Occipital lobe (tissue), 2 donors: ENCODE results near the gene SULT6B1. TPM values are rescaled to one million over a fixed set of nuclear protein-coding genes. Genes with fewer than 3 reads are reported as not detected.
A peak's percentile ranks its signal among the peaks of the same experiment; 100 is the strongest.
"Not testable (repeated sequence)": the region's sequence is repeated elsewhere in the genome, so short reads cannot be mapped to it uniquely, and the experiment has no call there.

Source experiments
- DNase-seq: peaks from one replicate; lab custom pipeline; 2025; lab: John Stamatoyannopoulos, UW
- total RNA-seq: library from RNA; depleted of rRNA; stranded (reverse); fragments of >200 nt; gene quantifications from one replicate; pipeline ENCODE4 v1.2.3, GENCODE V29; 2014

SULT6B1 gene
- total RNA-seq, 1 donor from 2014 or later = not detected

- peak; percentile 63 for DNase-seq
Measured at GRCh38 chr2:37196320-37197195, 8.1 kb upstream of the SULT6B1 start, which contains the start of gene CEBPZOS. CEBPZOS (plus strand) TSS chr2:37196496; CDS start chr2:37199705, 3,209 bp downstream.

DNA sequence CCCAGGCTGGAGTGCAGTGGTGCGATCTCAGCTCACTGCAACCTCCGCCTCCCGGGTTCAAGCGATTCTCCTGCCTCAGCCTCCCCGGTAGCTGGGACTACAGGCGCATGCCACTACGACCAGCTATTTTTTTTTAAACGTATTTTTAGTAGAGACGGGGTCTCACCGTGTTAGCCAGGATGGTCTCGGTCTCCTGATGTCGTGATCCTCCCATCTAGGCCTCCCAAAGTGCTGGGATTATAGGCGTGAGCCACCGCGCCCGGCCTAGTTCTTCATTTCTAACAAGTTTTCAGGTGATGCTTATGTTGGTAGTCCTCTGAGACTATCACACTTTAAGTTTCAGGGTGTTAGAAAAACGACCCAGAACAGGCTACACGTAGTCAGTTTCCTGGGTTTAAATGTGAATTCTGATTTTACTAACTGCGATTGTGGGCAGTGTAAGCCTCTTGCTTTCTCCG lies 7.4 kb upstream of the SULT6B1 start:
- DNase-seq = not testable (repeated sequence)

- DNase-seq = no peak
Measured at GRCh38 chr2:37192551-37192950, 4.1 kb upstream of the SULT6B1 start.

- DNase-seq = no peak
Measured at GRCh38 chr2:37191747-37192146, 3.3 kb upstream of the SULT6B1 start.

GRCh38 chr2:37191253-37191652 lies 2.8 kb upstream of the SULT6B1 start:
- DNase-seq = no peak

GRCh38 chr2:37190290-37190689 lies 1.8 kb upstream of the SULT6B1 start:
- DNase-seq = no peak

GRCh38 chr2:37189452-37190153 lies 1.1 kb upstream of the SULT6B1 start:
- no peak for DNase-seq

- no peak for DNase-seq
Measured at GRCh38 chr2:37181726-37182684, 6.5 kb downstream of the SULT6B1 start.

- DNase-seq = no peak
Measured at GRCh38 chr2:37180640-37181039, 7.8 kb downstream of the SULT6B1 start.

DNA sequence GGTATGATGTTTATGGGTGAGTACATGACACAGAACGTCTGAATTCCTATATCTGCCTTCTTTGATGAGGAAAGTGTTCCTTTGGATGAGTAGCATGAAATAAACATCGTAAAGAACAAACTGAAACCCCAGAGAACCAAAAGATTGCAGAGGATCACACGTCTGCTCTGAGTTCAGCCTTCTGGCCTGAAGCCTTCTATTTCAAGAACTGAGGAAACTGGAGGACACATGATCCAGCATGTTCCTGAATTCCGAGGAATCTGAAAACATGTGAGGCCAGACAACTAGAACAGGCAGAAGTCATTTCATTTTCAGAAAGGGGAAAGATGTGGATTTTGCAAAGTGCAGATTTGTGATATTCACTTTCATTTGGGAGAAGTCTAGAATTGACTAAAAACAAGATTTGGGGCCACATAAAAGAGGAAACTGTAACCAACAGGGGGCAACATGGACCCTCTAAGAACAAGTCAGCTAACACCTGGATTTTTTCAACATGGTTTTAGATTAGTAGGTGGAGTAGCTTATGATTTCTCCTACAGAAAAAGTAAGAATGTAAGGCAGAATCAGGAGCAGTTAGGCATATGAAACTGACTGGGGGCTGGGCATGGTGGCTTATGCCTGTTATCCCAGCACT lies 8.3 kb downstream of the SULT6B1 start:
- DNase-seq = no peak

- DNase-seq = no peak
Measured at GRCh38 chr2:37173741-37174140, 14.7 kb downstream of the SULT6B1 start.

- DNase-seq = no peak
Measured at GRCh38 chr2:37171624-37171950, 16.9 kb downstream of the SULT6B1 start.

- DNase-seq = no peak
Measured at GRCh38 chr2:37168217-37168981, 20.1 kb downstream of the SULT6B1 start.

DNA sequence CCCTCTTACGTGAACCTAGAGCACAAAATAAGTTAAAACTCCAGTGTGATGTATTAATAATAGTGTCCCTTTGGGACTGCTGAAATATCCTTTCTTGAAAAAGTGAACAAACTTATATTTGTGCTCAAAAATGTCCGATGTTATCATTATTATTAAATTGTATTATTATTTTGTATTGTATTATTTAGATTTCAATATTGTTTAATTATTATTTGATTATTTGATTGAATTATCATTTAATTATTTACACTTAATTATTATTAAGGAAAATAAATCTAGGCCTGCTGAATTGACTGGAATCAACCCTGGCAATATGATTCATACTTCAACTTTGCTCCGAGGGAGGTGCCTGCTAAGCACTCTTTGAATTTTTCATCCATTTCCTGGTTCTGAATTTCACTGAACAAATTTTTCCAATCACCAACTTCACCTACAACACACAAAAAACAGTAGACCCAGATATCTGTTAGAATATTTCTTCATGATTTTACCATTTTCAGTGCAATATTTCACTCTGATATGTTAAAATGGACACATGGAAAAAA lies 20.8 kb downstream of the SULT6B1 start:
- no peak for DNase-seq

GRCh38 chr2:37164757-37165156 lies 23.7 kb downstream of the SULT6B1 start:
- DNase-seq = no peak

DNA sequence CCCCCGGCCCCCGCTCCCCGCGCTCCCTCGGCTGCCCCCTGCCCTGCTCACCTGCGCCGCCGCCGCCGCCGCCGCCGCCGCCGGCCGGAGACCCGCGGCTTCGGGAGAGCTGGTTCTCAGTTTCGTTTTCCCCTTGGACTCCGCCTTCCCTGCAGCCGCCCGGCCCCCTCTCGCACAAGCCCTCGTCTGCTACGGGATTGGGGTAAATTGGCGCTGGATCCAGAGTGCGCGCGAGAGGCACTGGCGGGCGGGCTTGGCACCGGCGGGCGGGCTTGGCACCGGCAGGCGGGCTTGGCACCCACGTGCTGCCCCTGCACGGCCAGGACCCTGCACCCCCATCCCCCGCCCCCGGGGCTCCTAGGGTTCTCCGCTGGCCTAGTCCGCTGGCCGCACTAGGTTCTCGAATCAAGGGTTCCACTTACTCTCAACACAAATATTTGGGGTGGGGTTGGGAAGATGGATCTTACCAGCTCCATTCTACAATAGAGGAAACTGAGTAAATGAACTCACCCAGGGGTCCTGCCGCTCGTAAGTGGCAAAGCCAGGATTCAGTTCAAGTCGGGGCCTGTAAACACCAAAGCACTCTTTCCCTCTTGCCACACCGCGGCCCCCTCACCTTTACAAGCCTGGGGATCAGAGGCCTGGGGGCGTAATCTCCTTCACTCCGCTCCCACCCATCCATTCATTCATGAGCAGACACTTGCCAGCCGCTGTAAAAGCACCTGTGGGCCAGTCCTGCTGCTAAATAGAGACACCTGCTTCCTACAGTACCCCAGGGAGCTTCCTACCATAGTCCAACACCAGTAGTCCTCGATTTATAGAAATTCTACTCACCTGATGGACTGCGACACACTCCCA lies 31.4 kb downstream of the SULT6B1 start, which contains the start of gene EIF2AK2:
EIF2AK2 (minus strand) TSS at position 124 of the 858 bp plus-strand sequence. CDS start 9,174 bp downstream, outside the sequence.
- peak; percentile 79 for DNase-seq

- DNase-seq = no peak
Measured at GRCh38 chr2:37156071-37156856, 32.2 kb downstream of the SULT6B1 start.

DNA sequence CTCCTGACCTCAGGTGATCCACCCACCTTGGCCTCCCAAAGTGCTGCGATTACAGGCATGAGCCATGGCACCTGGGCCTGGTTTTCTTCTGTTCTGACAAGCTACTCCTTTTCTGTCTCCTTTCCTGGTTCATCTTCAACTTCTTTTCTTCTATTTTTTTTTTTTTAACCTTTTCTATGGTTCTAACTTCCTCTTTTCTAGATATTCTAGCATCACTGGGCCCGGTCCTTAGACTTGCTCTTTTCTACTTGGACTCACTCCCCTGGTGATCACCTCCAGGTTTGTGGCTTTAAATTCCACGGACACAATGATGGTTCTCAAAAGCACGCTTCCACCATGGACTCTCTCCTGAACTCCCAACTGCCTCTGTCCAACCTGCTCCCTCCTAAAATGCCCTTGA lies 33.7 kb downstream of the SULT6B1 start:
- DNase-seq = no peak
